ENCODE measurements around the gene RPL35. TPM values are rescaled to one million over a fixed set of nuclear protein-coding genes. Genes with fewer than 3 reads are reported as not detected.

Gene RPL35
- total RNA-seq, 4 donors from 2014 or later = 1,125 to 3,077 (median 1,901) TPM

GRCh38 chr9:124835026-124835557 is 26.7 kb downstream of the RPL35 start:
- intact Hi-C loops (cut with DNase I) = no loop called here
- Histone ChIP-seq H3K27ac (replicated peaks in 1 of 4) (peak overlapping the region; percentile 55 to 74 (median 58)), H3K9me3 (no peaks in the 10 kb centered on the region), H3K4me1 (peaks cover 33 to 58% (median 52%) of the 10 kb centered on the region in 4 donors), H3K4me3 (no peak overlapping the region), H3K36me3 (no peaks in the 10 kb centered on the region), H3K27me3 (no peaks in the 10 kb centered on the region)
- 55% methylated on average over 4 of the region's 13 CpGs for WGBS
- TF ChIP-seq POLR2AphosphoS5 (IDR thresholded peaks at IDR 0.05) = peak; percentile 19 to 36
- TF ChIP-seq, protein P1, sequence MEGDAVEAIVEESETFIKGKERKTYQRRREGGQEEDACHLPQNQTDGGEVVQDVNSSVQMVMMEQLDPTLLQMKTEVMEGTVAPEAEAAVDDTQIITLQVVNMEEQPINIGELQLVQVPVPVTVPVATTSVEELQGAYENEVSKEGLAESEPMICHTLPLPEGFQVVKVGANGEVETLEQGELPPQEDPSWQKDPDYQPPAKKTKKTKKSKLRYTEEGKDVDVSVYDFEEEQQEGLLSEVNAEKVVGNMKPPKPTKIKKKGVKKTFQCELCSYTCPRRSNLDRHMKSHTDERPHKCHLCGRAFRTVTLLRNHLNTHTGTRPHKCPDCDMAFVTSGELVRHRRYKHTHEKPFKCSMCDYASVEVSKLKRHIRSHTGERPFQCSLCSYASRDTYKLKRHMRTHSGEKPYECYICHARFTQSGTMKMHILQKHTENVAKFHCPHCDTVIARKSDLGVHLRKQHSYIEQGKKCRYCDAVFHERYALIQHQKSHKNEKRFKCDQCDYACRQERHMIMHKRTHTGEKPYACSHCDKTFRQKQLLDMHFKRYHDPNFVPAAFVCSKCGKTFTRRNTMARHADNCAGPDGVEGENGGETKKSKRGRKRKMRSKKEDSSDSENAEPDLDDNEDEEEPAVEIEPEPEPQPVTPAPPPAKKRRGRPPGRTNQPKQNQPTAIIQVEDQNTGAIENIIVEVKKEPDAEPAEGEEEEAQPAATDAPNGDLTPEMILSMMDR (IDR thresholded peaks at IDR 0.05) = no peak
- DNase-seq (ENCODE audit: extremely low spot score) = no peak

DNA sequence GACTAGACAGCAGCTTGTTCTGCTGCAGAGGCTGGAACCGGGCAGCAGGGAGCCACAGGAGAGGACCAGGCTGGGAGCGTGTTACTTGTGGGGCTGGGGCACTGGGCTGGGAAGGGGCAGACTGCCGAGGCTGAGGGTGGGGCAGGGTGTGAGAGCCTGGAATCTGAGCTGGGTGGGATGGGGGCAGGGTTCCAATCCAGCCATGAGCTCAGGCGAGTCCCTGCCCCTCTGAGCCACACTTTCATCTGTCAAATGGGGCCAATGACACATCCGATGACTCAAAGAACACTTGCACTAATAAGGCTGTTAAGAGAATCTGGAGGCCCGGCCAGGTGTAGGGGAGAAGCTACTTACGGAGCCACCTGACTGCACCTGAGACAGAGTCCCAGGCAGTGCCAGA is 27.2 kb downstream of the RPL35 start:
- peaks cover 33 to 54% (median 50%) of the 10 kb centered on the region in 4 donors for H3K4me1 ChIP-seq
- no peak overlapping the region for H3K4me3 ChIP-seq
- no peaks in the 10 kb centered on the region for H3K36me3 ChIP-seq
- H3K9me3 ChIP-seq = no peaks in the 10 kb centered on the region
- DNase-seq (ENCODE audit: extremely low spot score) = no peak
- TF ChIP-seq EP300 (IDR thresholded peaks at IDR 0.05) = no peak
- peak overlapping the region; percentile 55 to 74 (median 58) for H3K27ac ChIP-seq (replicated peaks in 1 of 4)
- WGBS = 57% methylated on average over 7 of the region's 7 CpGs
- intact Hi-C loops (cut with DNase I) = no loop called here
- no peaks in the 10 kb centered on the region for H3K27me3 ChIP-seq

DNA sequence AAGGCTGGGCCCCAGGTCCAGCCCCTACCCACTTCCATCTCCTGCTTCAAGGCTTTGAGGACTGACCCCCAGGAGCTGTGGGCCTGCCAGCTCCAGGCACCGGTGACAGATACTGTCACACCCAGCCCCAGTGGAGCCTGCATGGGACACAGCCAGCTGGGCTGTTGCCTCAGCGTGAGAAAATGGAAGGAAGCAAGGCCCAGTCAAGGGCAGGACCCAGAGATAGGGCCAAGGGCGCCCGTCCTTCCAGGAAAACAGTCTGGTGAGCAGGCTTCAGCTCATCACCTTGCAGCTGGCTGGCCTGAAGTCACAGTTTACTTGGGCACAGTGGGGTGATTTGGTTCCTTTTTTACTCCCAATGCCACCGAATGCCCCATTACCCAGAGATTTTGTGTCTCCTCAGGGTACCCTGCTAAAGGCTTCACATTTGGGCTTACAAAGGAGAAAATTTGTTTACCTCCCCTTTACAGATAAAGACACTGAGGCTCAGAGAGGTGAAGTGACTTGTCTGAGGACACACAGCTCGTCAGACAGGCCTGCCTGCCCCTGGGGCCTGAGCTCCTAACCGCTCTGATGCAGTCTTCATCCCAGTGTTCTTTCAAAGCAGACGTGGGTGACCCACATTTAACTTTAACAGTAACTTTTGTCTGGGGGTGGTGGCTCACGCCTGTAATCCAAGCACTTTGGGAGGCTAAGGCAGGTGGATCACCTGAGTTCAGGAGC is 30.0 kb downstream of the RPL35 start:
- no peaks in the 10 kb centered on the region for H3K9me3 ChIP-seq
- 78% methylated on average over 6 of the region's 9 CpGs for WGBS
- H3K4me1 ChIP-seq = peaks cover 33 to 49% (median 47%) of the 10 kb centered on the region in 4 donors
- DNase-seq (ENCODE audit: extremely low spot score) = no peak
- no peaks in the 10 kb centered on the region for H3K27me3 ChIP-seq
- H3K4me3 ChIP-seq = no peak overlapping the region
- TF ChIP-seq EP300 (IDR thresholded peaks at IDR 0.05) (no peak), POLR2AphosphoS5 (IDR thresholded peaks at IDR 0.05) (peak in 1 of 2 donors; percentile 18)
- intact Hi-C loops (cut with DNase I) = no loop called here
- no peaks in the 10 kb centered on the region for H3K36me3 ChIP-seq
- H3K27ac ChIP-seq (replicated peaks in 1 of 4) = peak overlapping the region; percentile 2 to 83 (median 75)

DNA sequence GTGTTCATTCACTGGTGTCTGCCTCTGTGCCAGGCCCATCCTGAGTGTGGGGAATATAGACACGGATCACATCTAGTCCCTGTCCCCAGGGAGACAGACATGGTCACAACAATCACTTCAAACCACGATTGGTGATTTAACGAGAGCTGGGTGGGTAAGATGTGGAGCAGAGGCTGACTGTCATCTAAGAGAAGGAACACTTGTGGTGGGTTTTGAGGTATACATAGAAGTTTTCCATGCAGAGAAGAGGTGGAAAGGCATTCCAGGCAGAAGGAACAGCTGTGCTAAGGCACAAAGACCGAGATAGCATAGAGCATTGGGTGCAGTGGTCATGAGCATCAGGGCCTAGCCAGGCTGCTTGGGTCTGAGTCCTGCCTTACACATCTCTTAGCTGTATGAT is 31.2 kb downstream of the RPL35 start:
- intact Hi-C loops (cut with DNase I) = no loop called here
- 71% methylated on average over 4 of the region's 4 CpGs for WGBS

GRCh38 chr9:124829334-124829669 is 32.5 kb downstream of the RPL35 start:
- H3K27me3 ChIP-seq = no peaks in the 10 kb centered on the region
- H3K9me3 ChIP-seq = peaks cover 0 to 6% (median 0%) of the 10 kb centered on the region in 4 donors
- no peak for TF ChIP-seq POLR2AphosphoS5 (IDR thresholded peaks at IDR 0.05)
- no peak for TF ChIP-seq EP300 (IDR thresholded peaks at IDR 0.05)
- no peak for TF ChIP-seq POLR2A (IDR thresholded peaks at IDR 0.05; ENCODE audit: low read depth)
- TF ChIP-seq, protein P1 (IDR thresholded peaks at IDR 0.05) = no peak
- no peak for DNase-seq (ENCODE audit: extremely low spot score)
- peaks cover 15 to 26% (median 26%) of the 10 kb centered on the region in 4 donors for H3K4me1 ChIP-seq
- WGBS = 46% methylated on average over 5 of the region's 5 CpGs
- intact Hi-C loops (cut with DNase I) = no loop called here
- H3K4me3 ChIP-seq = no peak overlapping the region
- H3K36me3 ChIP-seq = no peaks in the 10 kb centered on the region
- no peak overlapping the region for H3K27ac ChIP-seq (replicated peaks in 1 of 4)

More for the DNA sequence above, 31.2 kb downstream of the RPL35 start:
- no peak overlapping the region for H3K4me3 ChIP-seq
- peaks cover 28 to 39% (median 39%) of the 10 kb centered on the region in 4 donors for H3K4me1 ChIP-seq
- TF ChIP-seq POLR2AphosphoS5 (IDR thresholded peaks at IDR 0.05) = no peak
- no peak for TF ChIP-seq POLR2A (IDR thresholded peaks at IDR 0.05; ENCODE audit: low read depth)
- TF ChIP-seq EP300 (IDR thresholded peaks at IDR 0.05) = no peak
- TF ChIP-seq, protein P1 (IDR thresholded peaks at IDR 0.05) = no peak
- H3K27me3 ChIP-seq = no peaks in the 10 kb centered on the region
- no peaks in the 10 kb centered on the region for H3K36me3 ChIP-seq
- no peak overlapping the region for H3K27ac ChIP-seq (replicated peaks in 1 of 4)
- DNase-seq (ENCODE audit: extremely low spot score) = no peak
- no peaks in the 10 kb centered on the region for H3K9me3 ChIP-seq
